Occipital lobe (tissue), 2 donors: ENCODE measurements around the gene CDCA7. TPM values are rescaled to one million over a fixed set of nuclear protein-coding genes. Genes with fewer than 3 reads are reported as not detected.
"Not testable (repeated sequence)": the region's sequence is repeated elsewhere in the genome, so short reads cannot be mapped to it uniquely, and the experiment has no call there.

ENCODE experiments used
- DNase-seq: peaks from one replicate; lab custom pipeline; 2025; lab: John Stamatoyannopoulos, UW
- total RNA-seq: library from RNA; depleted of rRNA; stranded (reverse); fragments of >200 nt; gene quantifications from one replicate; pipeline ENCODE4 v1.2.3, GENCODE V29; 2014

Gene CDCA7
- 17.3 TPM for total RNA-seq

- DNase-seq: peak; percentile 3
These were observed at the start of gene CDCA7 for GRCh38 chr2:173354582-173355131. CDCA7 (plus strand) TSS chr2:173354872; CDS start chr2:173354964, 92 bp downstream.

DNA sequence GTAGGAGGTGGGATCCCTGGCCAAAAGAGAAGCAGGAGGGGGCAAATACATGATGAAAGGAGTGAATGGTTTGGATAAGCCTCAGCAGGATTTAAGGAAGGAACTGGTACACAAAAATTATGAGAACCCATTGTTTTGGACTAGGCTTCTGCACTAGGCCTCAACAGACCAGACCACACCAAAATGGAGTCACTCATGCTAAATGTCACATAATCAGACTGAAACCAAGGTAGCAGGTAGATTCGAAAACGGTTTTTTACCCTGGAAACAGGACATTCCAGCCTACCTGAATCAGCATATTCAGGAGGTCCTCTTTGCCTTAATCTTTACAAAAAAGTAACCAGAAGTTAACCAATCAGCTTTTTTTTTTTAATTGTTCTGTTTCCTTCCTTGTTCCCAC, 49.4 kb upstream of the CDCA7 start:
- DNase-seq: no peak

DNA sequence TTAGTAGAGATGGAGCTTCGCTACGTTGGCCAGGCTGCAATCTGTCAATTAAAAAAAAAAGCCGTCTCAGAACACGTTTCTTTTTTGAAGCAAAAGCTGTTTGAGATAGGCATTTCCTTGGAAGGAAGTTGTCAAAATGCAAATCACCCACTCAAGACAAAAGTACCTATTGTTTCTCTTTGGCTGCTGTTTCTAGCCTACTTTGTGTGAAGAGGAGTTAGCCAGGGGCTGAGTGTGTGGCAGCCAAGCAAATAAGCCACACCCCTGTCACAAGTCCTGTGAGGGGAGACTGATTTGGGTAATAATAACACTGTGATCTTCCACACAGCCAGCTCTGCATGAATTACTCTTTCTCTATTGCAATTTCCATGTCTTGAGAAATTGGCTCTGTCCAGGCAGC, 47.4 kb upstream of the CDCA7 start:
- no peak for DNase-seq

DNA sequence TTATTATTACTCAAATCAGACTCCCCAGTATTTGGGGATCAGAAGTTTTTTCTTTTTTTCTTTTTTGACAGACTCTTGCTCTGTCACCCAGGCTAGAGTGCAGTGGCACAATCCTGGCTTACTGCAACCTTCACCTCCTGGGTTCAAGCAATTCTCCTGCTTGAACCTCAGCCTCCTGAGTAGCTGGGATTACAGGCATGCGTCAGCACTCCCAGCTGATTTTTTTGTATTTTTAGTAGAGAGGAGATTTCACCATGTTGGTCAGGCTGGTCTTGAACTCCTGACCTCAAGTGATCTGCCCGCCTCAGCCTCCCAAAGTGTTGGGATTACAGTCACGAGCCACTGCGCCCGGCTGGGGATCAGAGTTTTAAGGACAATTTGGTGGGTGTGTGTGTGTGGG, 45.3 kb upstream of the CDCA7 start:
- DNase-seq: not testable (repeated sequence)

DNA sequence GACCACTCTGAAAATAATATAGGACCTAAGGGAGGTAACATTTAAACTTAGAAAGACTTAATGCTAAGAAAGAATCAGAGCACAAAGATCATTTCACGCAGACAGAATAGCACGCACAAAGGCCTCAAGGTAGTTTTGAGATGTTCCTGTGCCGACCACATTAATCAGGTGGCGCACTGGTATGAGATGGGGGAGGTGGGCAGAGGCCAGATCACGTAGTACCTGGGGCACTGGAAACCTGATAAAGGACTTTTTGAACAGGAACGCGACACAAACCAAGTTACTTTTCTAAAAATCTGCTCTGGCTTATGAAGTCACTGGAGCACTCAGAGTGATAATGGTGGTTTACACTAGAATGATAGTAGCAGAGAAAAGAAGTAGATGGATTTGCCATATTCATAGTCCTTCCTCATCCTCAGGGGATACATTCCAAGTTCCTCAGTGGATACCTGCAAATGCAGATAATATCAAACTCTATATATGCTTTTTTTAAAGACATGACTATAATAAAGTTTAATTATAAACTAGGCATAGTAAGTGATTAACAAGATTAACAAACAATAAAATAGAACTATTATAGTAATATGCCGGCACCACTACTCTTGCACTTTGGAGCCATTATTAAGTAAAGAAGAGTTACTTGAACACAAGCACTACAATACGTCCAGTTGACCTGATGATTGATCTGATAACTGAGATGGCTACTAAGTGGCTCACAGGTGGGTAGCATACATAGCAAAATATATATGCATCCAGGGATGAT, 42.6 kb upstream of the CDCA7 start:
- no peak for DNase-seq

- no peak for DNase-seq
These were observed 31.3 kb upstream of the CDCA7 start for GRCh38 chr2:173323371-173323770.

- DNase-seq: no peak
These were observed 27.9 kb upstream of the CDCA7 start for GRCh38 chr2:173326806-173327205.

- no peak for DNase-seq
These were observed 27.3 kb upstream of the CDCA7 start for GRCh38 chr2:173327421-173327820.

DNA sequence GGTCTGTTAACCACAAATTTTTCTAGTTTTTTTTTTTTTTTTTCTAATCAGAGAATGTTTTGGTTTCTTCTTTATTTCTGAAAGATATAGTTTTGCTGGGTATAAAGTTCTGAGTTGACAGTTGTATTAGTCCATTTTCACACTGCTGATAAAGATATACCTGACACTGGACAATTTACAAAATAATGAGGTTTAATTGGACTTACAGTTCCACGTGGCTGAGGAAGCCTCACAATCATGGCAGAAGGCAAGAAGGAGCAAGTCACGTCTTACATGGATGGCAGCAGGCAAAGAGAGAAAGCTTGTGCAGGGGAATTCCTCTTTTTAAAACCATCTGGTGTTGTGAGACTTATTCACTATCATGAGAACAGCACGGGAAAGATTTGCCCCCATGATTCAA, 21.7 kb upstream of the CDCA7 start:
- DNase-seq: not testable (repeated sequence)

DNA sequence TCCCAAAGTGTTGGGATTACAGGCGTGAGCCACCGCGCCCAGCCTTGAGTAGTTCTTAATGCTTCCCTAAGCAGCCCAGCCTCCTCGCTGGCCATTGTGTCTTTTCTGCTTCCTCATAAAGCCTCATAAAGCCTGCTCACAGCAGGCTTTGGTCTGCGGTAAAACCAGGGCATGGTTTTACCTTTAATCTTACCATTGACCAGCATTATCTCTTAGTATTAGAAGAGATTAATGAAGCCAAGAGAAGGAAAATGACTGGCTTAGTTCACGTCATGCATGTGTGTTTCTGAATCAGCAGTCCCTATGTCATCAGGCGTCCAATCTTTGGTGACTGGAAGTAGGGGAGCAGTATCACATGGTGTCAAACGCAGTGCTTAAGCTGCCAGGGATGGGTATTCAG, 14.9 kb upstream of the CDCA7 start:
- no peak for DNase-seq

DNA sequence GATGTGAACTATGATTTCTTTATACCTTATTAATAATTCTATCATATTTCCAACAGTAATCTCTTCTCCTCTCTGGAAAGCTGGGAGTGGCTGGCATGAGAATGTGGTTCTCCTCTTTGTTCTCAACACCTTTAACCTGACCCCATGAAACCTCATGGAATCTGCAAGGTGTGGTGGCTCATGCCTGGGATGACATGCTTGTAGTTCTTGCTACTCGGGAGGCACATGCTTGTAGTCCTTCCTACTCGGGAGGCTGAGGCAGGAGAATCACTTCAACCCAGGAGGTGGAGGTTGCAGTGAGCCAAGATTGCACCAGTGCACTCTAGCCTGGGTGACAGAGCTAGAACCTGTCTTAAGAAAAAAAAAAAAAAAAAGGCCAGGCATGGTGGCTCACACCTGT, 10.8 kb upstream of the CDCA7 start:
- DNase-seq: no peak

DNA sequence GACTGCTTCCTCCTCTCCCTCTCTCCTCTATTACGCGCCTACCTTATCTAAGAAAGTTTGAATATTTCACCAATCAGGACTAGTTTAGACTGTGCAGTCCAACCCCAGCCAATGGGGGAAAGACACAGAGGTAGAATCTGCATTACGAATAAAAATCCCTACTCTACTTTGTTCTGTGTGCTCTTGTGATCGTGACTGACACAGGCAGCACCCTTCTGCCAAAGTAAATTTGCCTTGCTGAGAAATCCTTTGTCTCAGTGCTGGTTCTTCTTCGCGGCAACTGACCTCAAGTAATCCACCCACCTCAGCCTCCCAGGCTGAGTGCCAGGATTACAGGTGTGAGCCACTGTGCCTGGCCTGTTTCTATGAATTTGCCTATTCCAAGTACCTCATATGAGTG, 8.6 kb upstream of the CDCA7 start:
- no peak for DNase-seq

GRCh38 chr2:173347305-173348168, 7.1 kb upstream of the CDCA7 start:
- no peak for DNase-seq

DNA sequence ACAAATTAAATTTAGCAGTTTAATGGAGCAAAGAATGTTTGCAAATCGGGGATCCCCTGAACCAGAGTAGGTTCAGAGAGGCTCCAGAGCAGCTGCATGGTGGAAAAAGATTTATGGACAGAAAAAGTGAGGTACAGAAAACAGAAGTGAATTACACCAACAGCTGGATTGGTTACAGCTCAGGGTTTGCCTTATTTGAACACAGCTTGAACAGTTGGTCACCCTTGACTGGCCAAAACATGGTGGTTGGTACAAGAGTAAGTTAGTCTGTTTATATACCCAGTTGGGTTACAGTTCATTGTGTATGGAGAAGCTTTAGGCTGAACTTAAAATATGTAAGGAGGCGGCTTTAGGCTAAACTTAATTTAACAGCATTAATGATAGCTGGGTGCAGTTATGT, 5.4 kb upstream of the CDCA7 start:
- no peak for DNase-seq

- no peak for DNase-seq
These were observed 4.3 kb upstream of the CDCA7 start for GRCh38 chr2:173350383-173350782.

DNA sequence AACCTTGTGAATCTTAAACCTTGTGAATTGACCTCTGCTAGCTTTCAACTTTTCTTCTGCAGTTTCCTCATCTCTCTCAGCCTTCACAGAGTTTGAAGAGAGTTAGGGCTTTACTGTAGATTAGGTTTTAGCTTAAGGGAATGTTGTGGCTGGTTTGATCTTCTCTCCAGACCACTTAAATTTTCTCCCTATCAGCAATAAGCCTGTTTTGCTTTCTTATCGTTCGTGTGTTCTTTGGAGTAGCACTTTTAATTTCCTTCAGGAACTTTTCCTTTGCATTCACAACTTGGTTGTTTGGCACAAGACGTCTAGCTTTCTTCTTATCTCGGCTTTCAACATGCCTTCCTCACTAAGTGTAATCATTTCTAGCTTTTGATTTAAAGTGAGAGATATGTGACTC, 2.8 kb upstream of the CDCA7 start:
- DNase-seq: no peak

DNA sequence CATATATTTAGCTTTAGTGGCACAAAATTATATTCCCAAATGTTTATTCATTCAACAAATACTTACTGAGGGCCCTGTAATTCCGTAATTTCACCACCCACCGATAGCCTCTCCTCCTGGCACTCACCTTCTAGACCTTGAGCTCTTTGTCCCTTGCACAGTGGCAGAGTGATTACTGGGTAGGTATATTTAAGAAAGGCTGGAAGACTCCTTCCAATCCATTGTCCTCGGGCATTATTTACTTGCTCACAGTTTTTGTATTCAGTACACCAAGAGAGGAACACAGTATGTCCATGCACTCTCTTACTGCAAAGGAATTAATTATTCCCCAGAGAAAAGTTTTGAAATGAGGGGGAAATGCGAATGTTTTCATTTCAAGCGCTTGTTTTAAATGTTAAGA, 1.1 kb upstream of the CDCA7 start:
- no peak for DNase-seq

- no peak for DNase-seq
These were observed 545 bp upstream of the CDCA7 start for GRCh38 chr2:173354073-173354581.

- no peak for DNase-seq
These were observed 627 bp downstream of the CDCA7 start for GRCh38 chr2:173355132-173355865.

GRCh38 chr2:173355866-173356508, 1.3 kb downstream of the CDCA7 start:
- no peak for DNase-seq

GRCh38 chr2:173357346-173357745, 2.7 kb downstream of the CDCA7 start:
- DNase-seq: no peak
